NCI-H128 (cell line): ENCODE measurements around the gene SPRR5.

ENCODE experiments used
- DNase-seq: peaks from one replicate; lab custom pipeline; 2025; ENCODE audit not compliant: unreplicated experiment; lab: John Stamatoyannopoulos, UW

Gene SPRR5

GRCh38 chr1:152981146-152981871 is 34.3 kb downstream of the SPRR5 start:
- no peak for DNase-seq

GRCh38 chr1:152982076-152982475 is 35.1 kb downstream of the SPRR5 start:
- no peak for DNase-seq

DNA sequence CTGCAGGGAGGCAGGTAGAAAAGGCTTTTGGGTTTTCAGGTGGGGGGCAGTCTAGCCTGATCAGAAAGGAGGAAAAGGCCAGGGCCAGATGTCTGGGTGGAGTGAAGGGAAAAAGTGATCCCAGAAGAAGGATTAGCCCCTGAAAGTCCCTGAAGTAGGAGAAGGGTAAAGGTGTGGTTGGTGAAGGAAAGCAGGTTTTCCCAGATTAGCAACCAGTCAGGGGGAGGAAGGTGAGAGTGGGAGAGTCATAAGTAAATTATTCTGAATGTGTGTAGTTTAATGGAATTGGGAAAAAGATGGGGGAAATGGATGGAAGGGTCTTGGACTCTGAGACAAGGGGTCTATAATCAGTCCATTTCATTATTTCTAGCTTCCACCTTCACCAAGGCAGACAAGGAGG is 36.2 kb downstream of the SPRR5 start:
- DNase-seq: no peak

DNA sequence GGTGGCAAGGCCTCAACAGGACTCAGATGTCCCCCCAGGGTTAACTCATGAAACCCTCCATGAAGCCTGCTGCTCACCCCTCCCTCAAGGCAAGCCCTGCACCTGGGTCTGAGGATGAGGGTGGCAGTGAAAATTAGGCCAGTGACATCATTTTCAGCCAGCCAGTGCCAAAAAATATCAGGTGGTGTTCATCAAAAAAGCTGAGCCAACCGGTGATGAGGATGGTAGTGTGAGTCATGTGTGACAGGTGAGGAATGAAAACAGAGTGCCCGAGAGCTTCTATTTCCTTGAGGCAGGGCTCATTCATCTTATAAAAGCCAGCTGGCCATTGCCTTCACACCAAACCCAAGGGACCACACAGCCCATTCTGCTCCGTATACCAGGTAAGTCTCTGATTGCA is 36.7 kb downstream of the SPRR5 start, which contains the start of gene SPRR1A:
SPRR1A (plus strand) TSS at position 339 of the 400 bp plus-strand sequence. CDS start 1,150 bp downstream, outside the sequence.
- no peak for DNase-seq

DNA sequence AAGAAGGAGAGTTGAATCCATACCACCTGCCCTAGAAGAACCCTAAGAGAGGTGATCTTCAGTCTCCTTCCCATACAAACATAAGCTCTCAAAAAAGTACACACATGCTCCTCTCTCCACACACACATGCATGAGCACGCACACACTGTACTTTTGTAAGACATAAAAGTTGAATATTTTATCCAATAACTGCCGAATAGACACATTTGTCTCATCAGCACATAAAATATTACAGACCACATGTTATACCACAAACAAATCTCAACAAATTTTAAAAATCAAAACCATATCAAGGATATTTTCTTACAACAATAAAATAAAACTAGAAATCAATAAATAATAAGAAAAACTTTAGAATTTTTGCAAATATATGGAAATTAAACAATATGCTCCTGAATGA is 39.6 kb downstream of the SPRR5 start:
- DNase-seq: no peak

DNA sequence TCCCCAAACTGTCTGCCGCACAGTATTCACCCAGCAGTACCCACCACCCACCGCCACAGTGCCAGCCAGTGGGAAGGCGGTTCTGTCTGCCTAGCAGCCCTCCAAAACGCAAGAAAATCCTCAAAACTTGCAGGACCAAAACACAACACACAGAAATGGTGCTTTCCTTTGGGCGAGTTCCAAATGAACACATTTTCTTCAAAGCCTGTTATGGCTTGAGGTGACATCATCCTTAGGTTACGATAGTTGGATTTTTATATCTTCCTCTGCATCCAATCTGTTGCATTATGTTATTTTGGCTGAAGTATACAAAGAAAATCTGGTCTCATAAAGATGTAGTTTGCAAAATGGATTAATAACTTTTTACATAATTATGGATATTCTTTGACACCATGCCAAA is 46.2 kb downstream of the SPRR5 start:
- DNase-seq: no peak

DNA sequence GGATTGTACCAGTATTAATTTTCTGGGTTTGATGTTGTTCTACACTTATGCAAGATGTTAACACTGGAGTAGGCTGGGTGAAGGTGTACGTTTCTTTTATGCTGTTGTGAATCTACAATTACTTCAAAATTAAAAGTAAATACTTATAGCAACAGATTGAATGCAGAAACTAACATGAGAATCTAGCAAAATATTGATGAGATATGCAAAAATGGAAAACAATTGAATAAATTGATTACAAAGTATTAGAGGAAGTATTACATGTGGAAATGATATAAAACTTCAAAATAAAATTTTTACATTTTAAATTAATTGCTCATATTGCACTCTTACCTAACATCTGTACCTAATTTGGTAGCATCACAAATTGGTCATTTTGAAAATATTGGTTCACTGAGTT is 48.8 kb downstream of the SPRR5 start:
- DNase-seq: no peak

DNA sequence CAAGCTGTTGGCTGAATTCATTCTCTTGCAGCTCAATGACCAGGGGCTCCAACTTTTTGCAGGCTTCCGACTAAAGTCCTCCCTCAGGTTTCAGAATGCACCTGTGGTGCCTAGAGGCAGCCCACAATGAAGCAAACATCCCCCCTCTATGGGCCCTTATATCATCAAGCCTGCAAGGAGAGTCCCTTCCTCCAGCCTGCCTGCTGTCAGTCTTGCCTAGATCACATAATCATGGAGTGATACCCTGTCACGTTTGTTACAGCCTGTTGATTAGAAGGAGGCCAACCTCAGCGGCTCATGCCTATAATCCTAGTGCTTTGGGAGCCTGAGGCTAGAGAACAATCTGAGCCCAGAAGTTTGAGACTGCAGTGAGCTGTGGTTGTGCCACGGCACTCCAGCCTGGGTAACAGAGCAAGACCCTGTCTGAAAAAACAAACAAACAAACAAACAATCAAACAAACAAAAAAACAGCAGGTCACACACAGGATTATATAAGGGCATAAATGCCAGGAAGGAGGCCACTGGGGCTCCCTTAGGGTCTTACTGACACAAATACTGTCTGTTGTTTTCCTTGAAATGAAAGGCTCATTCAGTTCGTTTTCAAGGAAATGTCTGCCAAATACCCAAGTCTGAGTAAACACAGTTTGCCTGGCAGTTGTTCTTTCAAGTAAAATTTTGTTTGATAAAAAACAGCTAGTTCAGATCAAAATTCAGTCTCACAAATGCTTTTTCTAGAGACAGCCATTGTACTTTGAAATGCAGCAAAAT is 49.8 kb downstream of the SPRR5 start:
- no peak for DNase-seq

GRCh38 chr1:152997901-152998300 is 50.9 kb downstream of the SPRR5 start:
- no peak for DNase-seq

- no peak for DNase-seq
Observed at GRCh38 chr1:152998476-152998875, 51.5 kb downstream of the SPRR5 start.
